HepG2 (cell line): ENCODE measurements around the gene SULT2A1. TPM values are rescaled to one million over a fixed set of nuclear protein-coding genes. Genes with fewer than 3 reads are reported as not detected.

Experiments
- BRCA1 ChIP-seq: sonication (generic); formaldehyde crosslinking; IDR thresholded peaks from 2 replicates; pipeline ENCODE4 v1.4.0; 2020; ENCODE audit warnings: missing genetic modification reagents
- CBX5 ChIP-seq: sonication (generic); formaldehyde crosslinking; IDR thresholded peaks from 2 replicates; pipeline ENCODE4 v1.4.0; 2020; ENCODE audit warnings: missing genetic modification reagents, borderline replicate concordance
- FOXK1 ChIP-seq: sonication (generic); formaldehyde crosslinking; IDR thresholded peaks from 2 replicates; pipeline ENCODE4 v1.4.0; 2020; ENCODE audit warnings: low read depth, missing genetic modification reagents, borderline replicate concordance
- GATAD2A ChIP-seq: IDR thresholded peaks from 2 replicates; pipeline ENCODE4 v1.6.1; 2016
- HMG20A ChIP-seq: IDR thresholded peaks from 2 replicates; pipeline ENCODE4 v1.6.1; 2016; ENCODE audit warnings: borderline replicate concordance
- KDM2A ChIP-seq: sonication (generic); formaldehyde crosslinking; IDR thresholded peaks from 2 replicates; pipeline ENCODE4 v1.4.0; 2020; ENCODE audit warnings: low read depth, missing genetic modification reagents, borderline replicate concordance
- MIER3 ChIP-seq: IDR thresholded peaks from 2 replicates; pipeline ENCODE4 v1.6.1; 2016; ENCODE audit warnings: missing compliant biosample characterization, borderline replicate concordance
- MYNN ChIP-seq: sonication (generic); formaldehyde crosslinking; IDR thresholded peaks from 2 replicates; pipeline ENCODE4 v1.4.0; 2020; ENCODE audit warnings: mild to moderate bottlenecking, low read depth, missing genetic modification reagents
- NFYC ChIP-seq: IDR thresholded peaks from 2 replicates; pipeline ENCODE4 v1.6.1; 2016; ENCODE audit warnings: missing genetic modification reagents, missing compliant biosample characterization
- PHF5A ChIP-seq: IDR thresholded peaks from one replicate; pipeline ENCODE4 v1.6.1; 2018; ENCODE audit warnings: low read depth, missing genetic modification reagents; ENCODE audit not compliant: unreplicated experiment
- PREB ChIP-seq: sonication (generic); formaldehyde crosslinking; IDR thresholded peaks from 2 replicates; pipeline ENCODE4 v1.4.0; 2020; ENCODE audit warnings: missing genetic modification reagents
- RXRB ChIP-seq: IDR thresholded peaks from 2 replicates; pipeline ENCODE4 v1.6.1; 2016; ENCODE audit warnings: borderline replicate concordance, missing genetic modification reagents, missing compliant biosample characterization
- SP5 ChIP-seq: IDR thresholded peaks from 2 replicates; pipeline ENCODE4 v1.6.1; 2016; ENCODE audit warnings: low read depth, borderline replicate concordance
- TP53 ChIP-seq: sonication (generic); formaldehyde crosslinking; conservative IDR thresholded peaks from 2 replicates; pipeline ENCODE4 v1.4.0; 2020; ENCODE audit warnings: missing genetic modification reagents
- ZBTB7B ChIP-seq: sonication (generic); formaldehyde crosslinking; IDR thresholded peaks from 2 replicates; pipeline ENCODE4 v1.4.0; 2020; ENCODE audit warnings: missing genetic modification reagents
- ZFP36L2 ChIP-seq: sonication (generic); formaldehyde crosslinking; IDR thresholded peaks from 2 replicates; pipeline ENCODE4 v1.4.0; 2020; ENCODE audit warnings: missing genetic modification reagents
- ZFP90 ChIP-seq: sonication (generic); formaldehyde crosslinking; IDR thresholded peaks from 2 replicates; pipeline ENCODE4 v1.8.0; 2022; ENCODE audit warnings: missing genetic modification reagents, mild to moderate bottlenecking, inconsistent platforms, borderline replicate concordance
- ZFY ChIP-seq: sonication (generic); formaldehyde crosslinking; IDR thresholded peaks from 2 replicates; pipeline ENCODE4 v1.4.0; 2020; ENCODE audit warnings: missing genetic modification reagents
- ZNF12 ChIP-seq: sonication (generic); formaldehyde crosslinking; IDR thresholded peaks from 2 replicates; pipeline ENCODE4 v1.5.0; 2020; ENCODE audit warnings: missing genetic modification reagents
- ZNF777 ChIP-seq: sonication (generic); formaldehyde crosslinking; IDR thresholded peaks from 2 replicates; pipeline ENCODE4 v1.4.0; 2020; ENCODE audit warnings: missing genetic modification reagents
- ZSCAN12 ChIP-seq: sonication (generic); formaldehyde crosslinking; IDR thresholded peaks from 2 replicates; pipeline ENCODE4 v1.9.0; 2021; ENCODE audit warnings: mild to moderate bottlenecking, missing genetic modification reagents
- polyA plus RNA-seq, 8 experiments: library from polyadenylated mRNA; depleted of rRNA in 3 of 8; stranded (reverse) in 7 of 8; unstranded in 1 of 8; fragments of >200 nt; fragmentation: Illumina TruSeq in 4 of 8; extraction: Trizol in 4 of 8; gene quantifications; 2 replicates each; pipeline versions ENCODE4 v1.2.1 to v1.2.3, GENCODE V29; 2011 to 2016; ENCODE audit warnings: low read depth in 4 of 8, missing spikeins in 1 of 8, mixed read lengths in 1 of 8; ENCODE audit not compliant: insufficient read depth in 1 of 8
- total RNA-seq, 5 experiments: library from RNA; depleted of rRNA; stranded (reverse); fragments of >200 nt; fragmentation: Illumina TruSeq; extraction: Trizol; gene quantifications; 2 replicates each; pipeline ENCODE4 v1.2.3, GENCODE V29; 2016; ENCODE audit warnings: low read depth in 1 of 5
- TF ChIP-seq, protein P1 (sequence below): IDR thresholded peaks from 2 replicates; pipeline ENCODE4 v1.6.1; 2016; ENCODE audit warnings: low read depth, missing genetic modification reagents, missing compliant biosample characterization
- TF ChIP-seq, protein P2 (sequence below): IDR thresholded peaks from 2 replicates; pipeline ENCODE4 v1.6.1; 2016; ENCODE audit warnings: low read depth, borderline replicate concordance
- TF ChIP-seq, protein P3 (sequence below): sonication (generic); formaldehyde crosslinking; IDR thresholded peaks from 2 replicates; pipeline ENCODE4 v1.4.0; 2020; ENCODE audit warnings: missing genetic modification reagents

The SULT2A1 gene
- total and polyA plus RNA-seq, 2 of the 13 experiments (the other 11 are each of a cell fraction or from before 2014, with no cell fraction given) = 137 to 193 TPM

- TF ChIP-seq, protein P1, sequence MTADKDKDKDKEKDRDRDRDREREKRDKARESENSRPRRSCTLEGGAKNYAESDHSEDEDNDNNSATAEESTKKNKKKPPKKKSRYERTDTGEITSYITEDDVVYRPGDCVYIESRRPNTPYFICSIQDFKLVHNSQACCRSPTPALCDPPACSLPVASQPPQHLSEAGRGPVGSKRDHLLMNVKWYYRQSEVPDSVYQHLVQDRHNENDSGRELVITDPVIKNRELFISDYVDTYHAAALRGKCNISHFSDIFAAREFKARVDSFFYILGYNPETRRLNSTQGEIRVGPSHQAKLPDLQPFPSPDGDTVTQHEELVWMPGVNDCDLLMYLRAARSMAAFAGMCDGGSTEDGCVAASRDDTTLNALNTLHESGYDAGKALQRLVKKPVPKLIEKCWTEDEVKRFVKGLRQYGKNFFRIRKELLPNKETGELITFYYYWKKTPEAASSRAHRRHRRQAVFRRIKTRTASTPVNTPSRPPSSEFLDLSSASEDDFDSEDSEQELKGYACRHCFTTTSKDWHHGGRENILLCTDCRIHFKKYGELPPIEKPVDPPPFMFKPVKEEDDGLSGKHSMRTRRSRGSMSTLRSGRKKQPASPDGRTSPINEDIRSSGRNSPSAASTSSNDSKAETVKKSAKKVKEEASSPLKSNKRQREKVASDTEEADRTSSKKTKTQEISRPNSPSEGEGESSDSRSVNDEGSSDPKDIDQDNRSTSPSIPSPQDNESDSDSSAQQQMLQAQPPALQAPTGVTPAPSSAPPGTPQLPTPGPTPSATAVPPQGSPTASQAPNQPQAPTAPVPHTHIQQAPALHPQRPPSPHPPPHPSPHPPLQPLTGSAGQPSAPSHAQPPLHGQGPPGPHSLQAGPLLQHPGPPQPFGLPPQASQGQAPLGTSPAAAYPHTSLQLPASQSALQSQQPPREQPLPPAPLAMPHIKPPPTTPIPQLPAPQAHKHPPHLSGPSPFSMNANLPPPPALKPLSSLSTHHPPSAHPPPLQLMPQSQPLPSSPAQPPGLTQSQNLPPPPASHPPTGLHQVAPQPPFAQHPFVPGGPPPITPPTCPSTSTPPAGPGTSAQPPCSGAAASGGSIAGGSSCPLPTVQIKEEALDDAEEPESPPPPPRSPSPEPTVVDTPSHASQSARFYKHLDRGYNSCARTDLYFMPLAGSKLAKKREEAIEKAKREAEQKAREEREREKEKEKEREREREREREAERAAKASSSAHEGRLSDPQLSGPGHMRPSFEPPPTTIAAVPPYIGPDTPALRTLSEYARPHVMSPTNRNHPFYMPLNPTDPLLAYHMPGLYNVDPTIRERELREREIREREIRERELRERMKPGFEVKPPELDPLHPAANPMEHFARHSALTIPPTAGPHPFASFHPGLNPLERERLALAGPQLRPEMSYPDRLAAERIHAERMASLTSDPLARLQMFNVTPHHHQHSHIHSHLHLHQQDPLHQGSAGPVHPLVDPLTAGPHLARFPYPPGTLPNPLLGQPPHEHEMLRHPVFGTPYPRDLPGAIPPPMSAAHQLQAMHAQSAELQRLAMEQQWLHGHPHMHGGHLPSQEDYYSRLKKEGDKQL = 0 out of 2 replicates have a peak, but pooled peaks have one; percentile 32
- TF ChIP-seq FOXK1 (CRISPR knock-in tag) = peak; percentile 79; the same call in 1 of the 2 replicates
- TF ChIP-seq ZSCAN12 (CRISPR knock-in tag) = peak; percentile 73; the same call in 1 of the 2 replicates
- TF ChIP-seq RXRB (CRISPR knock-in tag) = peak; percentile 75
- TF ChIP-seq PHF5A (CRISPR knock-in tag) = peak; percentile 84
- 0 out of 2 replicates have a peak, but pooled peaks have one; percentile 56 for TF ChIP-seq ZFP36L2 (CRISPR knock-in tag)
- TF ChIP-seq SP5 (CRISPR knock-in tag) = peak; percentile 48; the same call in 1 of the 2 replicates
- TF ChIP-seq ZFP90 (CRISPR knock-in tag) = peak; percentile 73; the same call in 1 of the 2 replicates
- peak; percentile 82 for TF ChIP-seq ZBTB7B (CRISPR knock-in tag)
- peak; percentile 95; the same call in 1 of the 2 replicates for TF ChIP-seq MIER3 (CRISPR knock-in tag)
- TF ChIP-seq MYNN = peak; percentile 92; the same call in 1 of the 2 replicates
- peak; percentile 87 for TF ChIP-seq ZNF777 (CRISPR knock-in tag)
- TF ChIP-seq, protein P2, sequence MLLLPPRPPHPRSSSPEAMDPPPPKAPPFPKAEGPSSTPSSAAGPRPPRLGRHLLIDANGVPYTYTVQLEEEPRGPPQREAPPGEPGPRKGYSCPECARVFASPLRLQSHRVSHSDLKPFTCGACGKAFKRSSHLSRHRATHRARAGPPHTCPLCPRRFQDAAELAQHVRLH = peak; percentile 97
- TF ChIP-seq GATAD2A (CRISPR knock-in tag) = peak; percentile 85
- TF ChIP-seq ZFY (CRISPR knock-in tag) = 0 out of 2 replicates have a peak, but pooled peaks have one; percentile 33
- peak; percentile 89 for TF ChIP-seq KDM2A (CRISPR knock-in tag)
- TF ChIP-seq NFYC (CRISPR knock-in tag) = peak; percentile 58; the same call in 1 of the 2 replicates
- peak; percentile 90 for TF ChIP-seq BRCA1
- TF ChIP-seq, protein P3, sequence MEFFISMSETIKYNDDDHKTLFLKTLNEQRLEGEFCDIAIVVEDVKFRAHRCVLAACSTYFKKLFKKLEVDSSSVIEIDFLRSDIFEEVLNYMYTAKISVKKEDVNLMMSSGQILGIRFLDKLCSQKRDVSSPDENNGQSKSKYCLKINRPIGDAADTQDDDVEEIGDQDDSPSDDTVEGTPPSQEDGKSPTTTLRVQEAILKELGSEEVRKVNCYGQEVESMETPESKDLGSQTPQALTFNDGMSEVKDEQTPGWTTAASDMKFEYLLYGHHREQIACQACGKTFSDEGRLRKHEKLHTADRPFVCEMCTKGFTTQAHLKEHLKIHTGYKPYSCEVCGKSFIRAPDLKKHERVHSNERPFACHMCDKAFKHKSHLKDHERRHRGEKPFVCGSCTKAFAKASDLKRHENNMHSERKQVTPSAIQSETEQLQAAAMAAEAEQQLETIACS = peak; percentile 80
- peak; percentile 68; the same call in 1 of the 2 replicates for TF ChIP-seq HMG20A (CRISPR knock-in tag)
- TF ChIP-seq TP53 (CRISPR knock-in tag) = peak; percentile 73; the same call in 1 of the 2 replicates
- peak; percentile 87; the same call in 1 of the 2 replicates for TF ChIP-seq PREB (CRISPR knock-in tag)
- TF ChIP-seq CBX5 = peak; percentile 94
- TF ChIP-seq ZNF12 (CRISPR knock-in tag) = peak; percentile 77; the same call in 1 of the 2 replicates
These were observed 34.0 kb upstream of the SULT2A1 start (continued) for GRCh38 chr19:47920107-47920506.
